GM18511 (cell line): ENCODE measurements around the gene MTCH1.
A peak's percentile ranks its signal among the peaks of the same experiment; 100 is the strongest.

Experiments
- ATAC-seq: cut with Tn5 transposase; IDR thresholded peaks from one replicate; pipeline ENCODE4 v1.9.1; 2021; ENCODE audit warnings: mild to moderate bottlenecking, moderate library complexity; ENCODE audit not compliant: unreplicated experiment

Gene MTCH1, protein sequence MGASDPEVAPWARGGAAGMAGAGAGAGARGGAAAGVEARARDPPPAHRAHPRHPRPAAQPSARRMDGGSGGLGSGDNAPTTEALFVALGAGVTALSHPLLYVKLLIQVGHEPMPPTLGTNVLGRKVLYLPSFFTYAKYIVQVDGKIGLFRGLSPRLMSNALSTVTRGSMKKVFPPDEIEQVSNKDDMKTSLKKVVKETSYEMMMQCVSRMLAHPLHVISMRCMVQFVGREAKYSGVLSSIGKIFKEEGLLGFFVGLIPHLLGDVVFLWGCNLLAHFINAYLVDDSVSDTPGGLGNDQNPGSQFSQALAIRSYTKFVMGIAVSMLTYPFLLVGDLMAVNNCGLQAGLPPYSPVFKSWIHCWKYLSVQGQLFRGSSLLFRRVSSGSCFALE

DNA sequence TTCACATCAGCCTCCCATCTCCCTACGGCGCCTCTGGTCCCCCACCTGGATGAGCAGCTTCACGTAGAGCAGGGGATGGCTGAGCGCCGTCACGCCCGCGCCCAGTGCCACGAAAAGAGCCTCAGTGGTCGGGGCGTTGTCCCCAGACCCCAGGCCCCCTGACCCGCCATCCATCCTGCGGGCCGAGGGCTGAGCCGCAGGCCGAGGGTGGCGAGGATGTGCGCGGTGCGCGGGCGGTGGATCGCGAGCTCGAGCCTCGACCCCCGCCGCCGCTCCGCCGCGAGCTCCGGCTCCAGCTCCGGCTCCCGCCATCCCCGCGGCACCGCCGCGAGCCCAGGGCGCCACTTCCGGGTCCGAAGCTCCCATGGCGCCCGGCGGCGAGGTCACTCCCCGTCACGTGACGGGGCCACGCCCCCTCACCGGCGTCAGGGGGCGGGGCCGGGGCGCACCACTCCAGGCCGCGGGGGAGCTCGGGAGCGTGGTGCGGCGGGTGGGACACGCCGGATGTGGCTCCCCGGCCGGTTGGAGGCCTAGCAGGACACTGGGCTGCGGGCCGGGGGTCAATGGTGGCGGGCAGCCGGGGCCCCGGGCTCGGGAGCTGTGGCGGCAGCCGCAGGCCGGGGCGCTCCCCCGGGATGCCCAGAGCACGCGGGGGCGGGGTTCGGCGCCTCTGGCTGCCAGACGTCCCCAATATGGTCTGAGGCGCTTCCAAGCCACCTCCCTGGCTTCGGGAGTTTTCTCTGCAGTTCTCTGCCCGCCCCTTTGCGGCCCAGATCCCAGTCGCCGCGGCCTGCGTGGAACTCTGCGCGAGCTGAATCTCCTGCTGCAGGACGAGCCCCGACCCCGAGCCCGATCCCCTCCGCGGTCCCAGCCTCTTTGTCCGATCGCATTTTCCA is at the start of gene MTCH1:
Gene MTCH1, minus strand, starts transcription at position 389 of the 896 bp plus-strand sequence. Its CDS starts 23 bp downstream, at position 366.
- ATAC-seq: peak; percentile 88

DNA sequence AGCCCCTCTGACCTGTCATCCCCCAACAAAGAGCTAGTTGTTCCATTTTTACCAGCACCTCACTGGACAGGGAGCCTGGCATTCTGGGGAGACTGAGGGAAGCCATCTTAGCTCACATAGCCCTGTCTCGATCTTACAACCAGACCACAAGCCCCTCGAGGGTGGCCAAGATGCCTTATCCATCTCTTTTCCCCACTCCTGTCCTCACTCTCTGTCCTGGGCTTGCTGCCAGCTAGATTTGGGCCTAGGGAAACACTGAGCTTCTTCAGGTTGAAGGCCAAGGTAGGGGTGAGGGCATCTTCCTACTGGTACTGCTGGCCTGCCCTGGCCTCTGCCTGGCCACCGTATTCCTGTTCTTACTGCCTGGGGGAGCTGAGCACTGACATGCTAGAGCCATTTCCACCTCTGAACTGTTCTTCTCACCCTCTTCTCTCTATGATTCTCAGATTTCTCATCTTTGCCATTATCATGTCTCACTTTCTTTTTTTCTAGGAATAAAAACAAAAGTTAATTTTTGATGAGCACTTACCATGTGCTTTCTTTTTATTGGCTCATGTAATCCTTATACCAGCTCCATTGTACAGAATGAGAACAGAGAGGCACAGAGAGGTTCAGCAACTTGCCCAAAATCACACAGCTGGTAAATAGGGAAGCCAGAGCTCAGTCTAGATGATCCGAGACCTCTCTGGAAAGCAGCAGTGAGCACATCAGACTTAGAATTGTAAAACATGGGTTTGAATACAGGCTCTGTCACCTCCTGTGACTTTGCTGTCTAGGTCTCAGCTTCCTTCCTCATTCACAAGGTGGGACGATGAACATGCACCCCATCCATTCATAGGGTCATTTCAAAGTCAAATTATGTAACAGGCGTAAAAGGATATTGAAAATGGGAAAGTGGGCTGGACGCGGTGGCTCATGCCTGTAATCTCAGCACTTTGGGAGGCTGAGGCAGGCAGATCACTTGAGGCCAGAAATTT is 48.1 kb upstream of the MTCH1 start:
- ATAC-seq: no peak

DNA sequence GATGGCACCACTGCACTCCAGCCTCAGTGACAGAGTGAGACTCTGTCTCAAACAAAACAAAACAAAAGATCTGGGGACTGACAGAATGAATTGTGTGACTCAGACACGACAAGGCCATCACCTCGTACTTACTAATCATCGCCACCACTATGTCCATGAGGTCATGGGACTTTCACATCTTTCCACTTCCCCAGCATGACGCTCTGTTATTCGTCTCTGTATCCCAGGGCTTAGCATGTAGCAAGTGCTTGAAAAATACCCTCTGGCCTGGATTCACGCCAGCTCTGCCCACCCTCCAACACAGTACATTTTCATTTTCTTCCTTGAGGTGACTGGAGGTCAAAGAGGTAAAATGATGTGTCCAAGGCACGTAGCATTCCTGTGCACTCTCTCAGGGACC is 47.3 kb upstream of the MTCH1 start:
- ATAC-seq: no peak

DNA sequence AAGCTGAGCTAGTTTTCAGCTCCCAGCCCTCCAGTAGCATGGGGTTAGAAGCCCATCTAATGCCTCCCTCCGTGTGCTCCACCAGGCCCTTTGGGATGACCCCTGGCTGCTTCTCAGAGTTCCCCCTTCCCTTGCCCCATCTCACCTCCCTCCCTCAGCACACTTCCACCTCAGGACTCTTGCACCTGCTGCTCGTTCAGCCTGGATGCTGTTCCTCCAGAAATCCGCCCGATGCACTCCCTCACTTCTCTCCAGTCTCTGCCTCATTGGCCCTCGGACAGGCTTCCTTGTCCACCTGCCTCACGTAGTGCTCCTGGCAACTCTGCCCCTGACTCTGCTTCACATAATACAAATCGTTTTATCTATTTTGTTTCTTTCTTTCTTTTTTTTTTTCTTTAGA is 46.2 kb upstream of the MTCH1 start:
- no peak for ATAC-seq

DNA sequence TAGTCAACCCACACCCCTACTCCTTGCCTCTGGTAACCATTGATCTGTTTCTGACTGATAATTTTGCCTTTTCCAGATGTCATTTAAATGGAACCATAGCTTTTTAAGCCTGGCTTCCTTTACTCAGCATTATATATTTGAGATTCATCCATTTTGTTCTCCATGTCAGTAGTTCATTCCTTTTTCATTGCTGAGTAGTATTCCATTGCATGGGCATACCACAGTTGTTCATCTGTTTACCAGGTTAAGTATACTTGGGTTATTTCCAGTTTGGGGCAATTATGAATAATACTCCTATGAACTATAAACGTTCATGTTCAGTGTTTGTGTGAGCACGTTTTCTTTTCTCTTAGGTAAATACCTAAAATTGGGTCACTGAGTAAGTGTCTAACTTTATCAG is 44.6 kb upstream of the MTCH1 start:
- ATAC-seq: no peak

DNA sequence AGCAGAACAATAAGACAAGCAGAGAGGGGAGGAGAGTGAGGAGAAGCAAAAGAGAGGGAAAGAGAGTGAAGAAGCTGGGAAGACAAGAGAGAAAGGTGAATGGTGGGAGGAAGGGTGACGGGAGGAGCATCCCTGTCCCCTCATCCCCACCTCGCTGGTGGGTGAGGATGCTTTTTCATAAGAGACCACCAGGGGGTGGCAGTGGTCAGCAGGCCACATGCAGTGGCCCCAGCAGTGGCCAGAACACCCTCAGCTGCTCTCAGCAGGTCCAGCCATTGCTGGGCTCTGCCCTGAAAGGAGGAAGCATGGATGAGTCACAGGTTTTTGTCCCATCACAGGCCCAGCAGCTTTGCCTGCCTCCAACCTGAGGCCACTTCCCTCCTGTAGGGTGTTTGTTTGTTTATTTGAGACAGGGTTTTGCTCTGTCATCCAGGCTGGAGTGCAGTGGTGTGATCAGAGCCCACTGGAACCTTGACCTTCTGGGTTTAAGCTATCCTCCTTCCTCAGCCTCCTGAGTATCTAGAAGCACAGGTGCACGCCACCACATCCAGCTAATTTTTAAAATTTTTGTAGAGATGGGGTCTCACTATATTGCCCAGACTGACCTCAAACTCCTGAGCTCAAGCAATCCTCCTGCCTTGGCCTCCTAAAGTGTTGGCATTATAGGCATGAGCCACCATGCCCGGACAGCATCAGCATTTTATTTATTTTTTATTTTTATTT is 43.4 kb upstream of the MTCH1 start:
- no peak for ATAC-seq

DNA sequence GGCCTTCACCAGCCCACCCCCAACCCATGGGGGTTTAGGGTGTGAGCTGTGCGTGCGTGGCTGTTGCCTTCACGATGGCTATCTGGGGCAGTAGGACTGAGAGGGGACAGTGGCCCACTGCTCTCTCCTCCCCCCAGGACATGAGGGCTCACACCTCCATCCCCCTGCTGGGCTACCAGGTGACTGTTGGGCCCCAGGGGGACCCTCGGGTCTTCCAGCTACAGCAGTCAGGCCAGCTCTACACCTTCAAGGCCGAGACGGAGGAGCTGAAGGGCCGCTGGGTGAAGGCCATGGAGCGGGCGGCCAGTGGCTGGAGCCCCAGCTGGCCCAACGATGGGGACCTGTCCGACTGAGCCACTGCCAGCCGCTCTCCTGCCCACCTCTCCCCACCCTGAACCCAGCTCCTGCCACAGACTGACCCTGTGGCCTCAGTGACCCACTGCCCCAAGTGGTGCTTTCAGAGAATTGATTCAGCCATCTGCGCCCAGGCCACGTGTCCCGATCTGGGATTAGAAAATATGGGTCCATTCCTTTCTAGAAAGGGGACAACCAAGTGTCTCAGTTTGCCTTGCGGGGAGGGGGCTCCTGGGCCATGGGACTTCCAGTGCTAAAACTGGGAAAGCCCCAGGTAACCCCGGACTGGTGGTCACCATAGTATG is 41.9 kb upstream of the MTCH1 start:
- ATAC-seq: no peak

DNA sequence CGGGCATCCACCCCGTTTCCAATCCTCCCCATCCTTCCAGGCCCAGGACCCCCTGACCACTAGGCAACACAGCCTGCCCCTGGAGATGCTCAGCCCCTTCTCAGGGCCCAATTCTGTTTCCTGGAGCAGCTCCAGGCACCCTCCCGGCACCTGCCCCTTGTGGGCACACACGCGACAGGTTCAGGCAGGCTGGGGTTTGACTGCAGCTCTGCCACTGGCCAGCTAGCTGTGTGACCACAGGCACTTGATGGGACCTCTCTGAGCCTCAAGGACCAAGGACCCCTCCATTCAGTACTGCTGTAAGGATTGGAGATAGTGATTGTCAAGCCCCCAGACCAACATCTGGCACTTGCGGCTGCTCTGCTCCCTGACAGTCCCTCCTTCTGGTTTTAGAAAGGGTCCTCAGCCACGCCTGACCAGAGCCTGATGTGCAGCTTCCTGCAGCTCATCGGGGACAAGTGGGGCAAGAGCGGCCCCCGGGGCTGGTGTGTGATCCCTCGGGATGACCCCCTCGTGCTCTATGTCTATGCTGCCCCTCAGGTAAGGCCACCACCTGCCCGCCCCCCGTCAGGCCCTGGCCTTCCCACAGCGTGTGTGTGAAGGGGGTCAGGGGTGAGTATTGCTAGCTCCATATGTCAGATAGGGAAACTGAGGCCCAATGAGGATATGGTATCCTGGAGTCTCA is 41.2 kb upstream of the MTCH1 start:
- no peak for ATAC-seq

DNA sequence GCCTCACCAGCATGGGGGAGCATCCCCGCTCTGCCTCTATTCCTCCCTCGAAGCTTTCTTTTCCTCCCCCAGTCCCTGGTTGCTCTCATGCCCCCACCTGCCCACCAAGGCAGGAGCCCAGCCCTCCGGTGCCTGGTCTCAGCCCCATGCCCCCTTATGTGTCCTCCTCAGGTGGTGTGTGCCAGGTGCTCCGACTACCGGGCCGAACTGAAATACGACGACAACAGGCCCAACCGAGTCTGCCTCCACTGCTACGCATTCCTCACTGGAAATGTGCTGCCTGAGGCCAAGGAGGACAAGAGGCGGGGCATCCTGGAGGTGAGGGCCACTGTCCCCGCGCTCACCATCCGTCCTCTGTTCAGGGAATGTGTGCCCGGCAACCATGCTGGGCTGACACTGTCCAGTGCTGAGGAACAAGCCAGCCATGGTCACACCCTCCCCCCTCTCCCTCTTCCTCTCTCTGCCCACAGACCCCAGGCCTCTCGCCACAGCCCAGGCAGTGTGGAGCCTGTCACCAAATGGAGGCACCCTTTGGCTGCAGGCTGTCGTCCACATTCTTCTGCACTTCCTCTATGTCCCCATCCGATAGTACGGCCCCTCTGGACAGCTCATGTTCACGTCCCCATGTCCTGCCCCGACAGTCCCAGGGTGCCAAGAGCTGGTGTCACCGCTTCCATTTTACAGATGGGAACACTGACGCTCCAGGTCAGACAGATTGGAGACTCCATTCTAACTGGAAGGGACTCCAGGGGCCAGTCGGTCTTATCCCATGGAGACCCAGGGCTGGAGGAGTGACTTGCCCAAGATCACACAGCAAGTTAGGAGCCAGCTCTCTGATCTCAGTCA is 39.8 kb upstream of the MTCH1 start:
- ATAC-seq: no peak

DNA sequence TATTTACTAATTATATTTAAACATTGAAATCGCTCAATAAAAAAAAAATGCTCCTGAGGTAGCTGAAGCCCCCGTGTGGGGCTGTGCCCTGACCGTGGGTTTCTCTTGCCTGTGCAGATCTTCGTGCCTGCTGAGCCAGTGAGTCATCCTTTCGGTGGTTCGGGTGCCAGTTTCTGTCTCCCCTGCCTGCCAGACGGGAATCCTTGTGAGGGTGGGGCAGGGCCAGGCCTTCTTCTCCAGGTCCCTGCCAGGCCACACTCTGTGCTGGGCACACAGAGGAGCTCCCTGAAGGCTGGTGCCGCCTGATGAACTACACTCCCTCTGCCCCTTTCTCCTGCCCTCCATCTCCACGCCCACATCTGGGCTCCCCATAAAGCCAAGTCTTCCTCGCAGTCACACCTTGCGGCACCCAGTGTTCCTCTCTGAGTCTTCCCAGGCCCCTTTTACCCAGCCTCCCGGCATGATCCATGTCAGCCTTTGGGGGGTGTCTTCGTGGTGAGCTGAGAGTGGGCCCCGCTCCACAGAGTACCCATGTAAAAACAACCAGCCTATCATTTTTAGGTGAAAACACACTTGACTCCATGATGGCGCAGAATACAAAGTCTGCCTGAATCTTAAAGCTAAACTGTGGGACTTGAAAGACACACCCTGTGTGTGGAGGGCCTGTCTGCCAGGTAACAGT is 38.8 kb upstream of the MTCH1 start:
- no peak for ATAC-seq

DNA sequence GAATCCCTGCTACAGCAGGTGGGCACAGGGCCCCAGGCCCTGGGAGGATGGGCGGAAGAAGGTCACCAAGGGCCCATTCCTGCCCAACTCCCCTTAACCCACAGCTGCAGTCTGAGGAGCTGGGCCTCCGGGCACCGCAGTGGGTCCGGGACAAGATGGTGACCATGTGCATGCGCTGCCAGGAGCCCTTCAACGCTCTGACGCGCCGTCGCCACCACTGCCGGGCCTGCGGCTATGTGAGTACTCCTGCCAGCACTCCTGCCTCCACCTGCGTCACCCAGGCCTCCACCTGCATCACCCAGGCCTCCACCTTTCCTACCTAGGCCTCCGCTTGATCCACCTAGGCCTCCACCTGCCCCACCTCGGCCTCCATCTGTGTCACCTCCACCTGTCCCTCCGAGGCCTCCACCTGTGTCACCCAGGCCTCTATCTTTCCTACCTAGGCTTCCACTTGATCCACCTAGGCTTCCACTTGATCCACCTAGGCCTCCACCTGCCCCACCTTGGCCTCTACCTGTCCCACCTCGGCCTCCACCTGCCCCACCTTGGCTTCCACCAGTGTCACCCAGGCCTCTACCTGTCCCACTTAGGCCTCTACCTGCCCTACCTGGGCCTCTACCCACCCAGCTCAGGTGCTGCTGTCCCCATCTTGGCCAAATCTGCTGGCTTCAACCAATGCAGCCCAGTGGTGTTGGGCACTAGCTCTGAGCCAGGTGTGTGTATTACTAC is 36.3 kb upstream of the MTCH1 start:
- no peak for ATAC-seq

DNA sequence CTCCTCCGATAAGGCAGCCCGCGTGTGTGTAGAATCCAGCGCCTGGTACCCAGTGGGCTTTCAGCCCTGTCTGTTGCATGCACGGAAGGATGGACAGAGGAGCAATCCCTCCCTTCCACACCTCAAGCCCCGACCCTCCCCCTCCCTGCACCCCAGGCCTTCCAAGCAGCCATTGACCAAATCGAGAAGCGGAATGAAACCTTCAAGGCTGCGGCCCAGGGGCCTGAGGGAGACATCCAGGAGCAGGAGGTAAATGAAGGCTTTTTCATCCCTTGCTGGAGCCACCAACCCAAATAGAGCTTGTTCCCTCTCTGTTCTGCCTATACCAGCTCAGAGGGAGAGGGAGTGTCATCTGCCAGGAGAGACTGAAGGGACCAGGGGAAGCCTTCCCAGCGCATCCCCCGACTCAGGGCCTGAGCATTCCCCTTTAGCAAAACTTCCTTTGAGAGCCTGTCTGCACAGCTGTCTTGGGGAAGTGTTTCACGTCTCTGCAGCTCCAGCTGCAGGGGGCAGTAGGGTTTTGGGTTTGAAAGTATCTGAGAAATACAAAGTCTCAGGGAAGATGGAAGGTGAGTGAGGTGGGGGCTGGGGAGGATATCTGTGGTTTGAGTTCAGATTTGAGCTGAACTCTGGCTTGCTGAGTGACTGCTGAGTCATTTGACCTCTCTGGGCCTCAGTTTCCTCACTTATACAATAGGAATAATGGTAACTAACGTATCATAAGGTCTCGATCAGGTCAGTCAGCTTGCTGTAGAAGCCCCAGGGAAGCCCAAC is 35.5 kb upstream of the MTCH1 start:
- ATAC-seq: no peak

DNA sequence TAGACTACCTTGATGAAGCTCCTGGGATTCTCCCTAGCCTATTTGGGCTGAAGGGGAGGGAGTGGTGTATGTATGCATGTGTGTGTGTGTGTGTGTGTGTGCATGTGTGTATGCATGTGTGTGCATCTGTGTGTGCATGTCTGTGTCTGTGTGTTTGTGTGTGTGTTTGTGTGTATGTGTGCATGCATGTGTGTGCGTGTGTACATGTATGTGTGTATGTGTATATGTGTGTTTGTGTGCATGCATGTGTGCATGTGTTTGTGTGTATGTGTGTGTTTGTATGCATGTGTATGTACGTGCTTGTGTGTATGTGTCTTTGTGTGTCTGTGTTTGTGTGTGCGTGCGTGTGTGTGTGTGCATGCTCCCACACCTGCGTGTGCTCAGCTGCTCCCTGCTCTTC is 34.8 kb upstream of the MTCH1 start:
- ATAC-seq: no peak

DNA sequence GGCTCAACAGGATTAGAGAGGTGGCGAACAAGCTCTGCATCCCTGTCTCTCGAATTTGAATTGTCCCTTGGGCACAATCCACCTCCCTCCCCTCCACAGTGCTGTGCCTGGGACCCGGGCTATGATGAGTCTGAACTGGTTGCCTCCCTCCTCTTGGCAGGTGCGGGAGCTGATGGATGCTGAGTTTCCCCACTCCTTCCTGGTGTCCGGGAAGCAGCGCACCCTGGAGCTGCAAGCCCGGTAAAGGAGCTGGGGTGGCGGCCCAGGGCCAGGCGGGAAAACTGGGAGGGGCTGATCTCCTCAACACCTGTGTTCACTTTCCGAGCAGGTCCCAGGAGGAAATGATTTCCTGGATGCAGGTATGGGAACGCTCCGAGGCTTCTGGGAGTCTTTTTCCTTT is 34.4 kb upstream of the MTCH1 start:
- ATAC-seq: no peak

DNA sequence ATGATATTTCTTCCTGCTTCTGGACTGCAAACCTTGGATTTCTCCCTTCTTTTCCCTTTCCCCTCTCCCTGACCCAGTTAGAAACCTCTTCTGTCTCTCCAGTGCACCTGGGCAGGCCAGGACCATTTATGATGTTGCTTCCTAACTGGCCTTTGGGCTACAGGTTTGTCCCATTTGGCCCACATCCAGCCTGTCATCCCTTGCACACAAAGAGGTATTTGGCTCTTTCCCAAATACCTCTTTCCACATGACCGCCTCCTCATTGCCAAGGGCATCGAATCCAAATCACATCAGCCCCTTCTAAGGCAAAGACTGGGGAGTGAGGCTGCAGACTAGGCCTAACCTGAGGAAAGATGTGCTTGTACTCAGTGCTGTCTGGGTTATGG is 33.1 kb upstream of the MTCH1 start:
- no peak for ATAC-seq
